Thoracic aorta (tissue), 2 donors: Measurements from ENCODE around the gene GFRA1. TPM values are rescaled to one million over a fixed set of nuclear protein-coding genes. Genes with fewer than 3 reads are reported as not detected.

Source experiments
- ATAC-seq: fragments of 150-250 bp; one replicate; pipeline ENCODE4 v1.8.0; 2017; ENCODE audit warnings: low read depth; ENCODE audit not compliant: insufficient number of reproducible peaks, low FRiP score
- DNase-seq: peaks from one replicate; pipeline ENCODE4 v3.0.0-alpha.2; 2020; ENCODE audit warnings: low spot score
- H3K27ac ChIP-seq, 2 donors: fragments of 200-600 bp; sonication (generic); 1 replicate in 1 of 2; 2 replicates in 1 of 2; pipeline ENCODE4 v1.5.1; 2016; ENCODE audit warnings: mild to moderate bottlenecking in 2 of 2, moderate library complexity in 2 of 2
- H3K27me3 ChIP-seq: fragments of 200-600 bp; sonication (generic); replicated peaks from 2 replicates; pipeline ENCODE4 v1.6.0; 2016; ENCODE audit warnings: mild to moderate bottlenecking; ENCODE audit not compliant: insufficient read depth
- H3K36me3 ChIP-seq: fragments of 200-600 bp; sonication (generic); one replicate; pipeline ENCODE4 v1.5.1; 2016
- H3K4me1 ChIP-seq, 2 donors: fragments of 200-600 bp; sonication (generic); 1 replicate in 1 of 2; 2 replicates in 1 of 2; pipeline versions ENCODE4 v1.5.1 to v1.6.0; 2016; ENCODE audit warnings: low read depth in 2 of 2, mild to moderate bottlenecking in 1 of 2; ENCODE audit not compliant: control insufficient read depth in 1 of 2
- H3K4me3 ChIP-seq: fragments of 200-600 bp; sonication (generic); 2 replicates; pipeline ENCODE4 v1.5.1; 2016; ENCODE audit warnings: mild to moderate bottlenecking
- H3K9me3 ChIP-seq: fragments of 200-600 bp; sonication (generic); 2 replicates; pipeline ENCODE4 v1.5.1; 2016
- total RNA-seq, 2 donors: library from RNA; depleted of rRNA; stranded (reverse); fragments of >200 nt; gene quantifications; one replicate each; pipeline versions ENCODE4 v1.1.0 to v1.2.3, GENCODE V29; 2016
- TF ChIP-seq, protein P1 (sequence below): fragments of 200-600 bp; sonication (generic); IDR thresholded peaks from one replicate; pipeline ENCODE4 v1.5.1; 2019; ENCODE audit warnings: antibody characterized with exemption

The GFRA1 gene
- total RNA-seq, 2 donors from 2014 or later = 5.8 to 9.3 TPM

DNA sequence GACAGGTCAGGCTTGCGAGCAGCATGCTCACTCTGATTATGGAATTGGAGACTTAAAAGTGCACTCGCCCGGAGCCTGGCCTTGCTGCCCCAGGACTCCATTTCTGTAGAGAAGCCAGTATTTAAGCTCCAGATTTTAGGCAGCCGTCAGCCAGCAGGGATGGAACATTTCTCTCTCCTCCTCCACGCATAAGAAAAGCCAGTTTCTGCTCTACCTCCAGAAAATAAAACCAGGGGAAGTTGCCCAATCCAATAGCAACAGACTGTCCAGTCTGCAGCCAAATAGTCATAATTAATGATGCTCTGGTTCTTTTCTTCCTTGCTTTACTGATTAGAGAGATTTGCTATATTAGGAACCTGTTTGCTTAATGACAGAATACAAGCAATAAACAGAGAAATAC lies 203.2 kb downstream of the GFRA1 start:
- ATAC-seq = no peak
- H3K27ac ChIP-seq = no peak overlapping the region
- DNase-seq = no peak

DNA sequence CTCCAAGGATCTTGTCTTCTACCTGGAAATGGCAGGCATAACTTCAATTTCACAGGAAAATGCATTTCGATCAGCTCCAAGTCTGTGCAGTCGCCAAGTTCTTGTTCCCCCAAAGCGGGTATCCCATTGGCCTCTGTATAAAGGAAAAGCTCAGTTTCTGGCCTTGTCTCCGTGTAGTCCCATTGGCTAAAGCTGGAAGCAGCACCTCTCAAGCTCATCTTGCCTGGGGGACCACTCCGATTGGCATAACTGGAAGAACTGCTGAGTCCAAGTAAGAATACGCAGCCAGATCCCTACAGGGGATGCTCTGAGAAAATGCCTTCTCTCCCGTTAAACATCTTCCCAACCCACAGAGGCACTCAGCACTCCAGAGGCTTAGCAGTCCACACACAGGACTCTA lies 205.2 kb downstream of the GFRA1 start:
- H3K9me3 ChIP-seq = no peaks in the 10 kb centered on the region
- H3K4me1 ChIP-seq = peaks cover 4 to 8% of the 10 kb centered on the region in 2 donors
- no peaks in the 10 kb centered on the region for H3K36me3 ChIP-seq
- TF ChIP-seq, protein P1, sequence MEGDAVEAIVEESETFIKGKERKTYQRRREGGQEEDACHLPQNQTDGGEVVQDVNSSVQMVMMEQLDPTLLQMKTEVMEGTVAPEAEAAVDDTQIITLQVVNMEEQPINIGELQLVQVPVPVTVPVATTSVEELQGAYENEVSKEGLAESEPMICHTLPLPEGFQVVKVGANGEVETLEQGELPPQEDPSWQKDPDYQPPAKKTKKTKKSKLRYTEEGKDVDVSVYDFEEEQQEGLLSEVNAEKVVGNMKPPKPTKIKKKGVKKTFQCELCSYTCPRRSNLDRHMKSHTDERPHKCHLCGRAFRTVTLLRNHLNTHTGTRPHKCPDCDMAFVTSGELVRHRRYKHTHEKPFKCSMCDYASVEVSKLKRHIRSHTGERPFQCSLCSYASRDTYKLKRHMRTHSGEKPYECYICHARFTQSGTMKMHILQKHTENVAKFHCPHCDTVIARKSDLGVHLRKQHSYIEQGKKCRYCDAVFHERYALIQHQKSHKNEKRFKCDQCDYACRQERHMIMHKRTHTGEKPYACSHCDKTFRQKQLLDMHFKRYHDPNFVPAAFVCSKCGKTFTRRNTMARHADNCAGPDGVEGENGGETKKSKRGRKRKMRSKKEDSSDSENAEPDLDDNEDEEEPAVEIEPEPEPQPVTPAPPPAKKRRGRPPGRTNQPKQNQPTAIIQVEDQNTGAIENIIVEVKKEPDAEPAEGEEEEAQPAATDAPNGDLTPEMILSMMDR = no peak
- DNase-seq (no peak), ATAC-seq (no peak)
- no peaks in the 10 kb centered on the region for H3K27me3 ChIP-seq
- no peak overlapping the region for H3K4me3 ChIP-seq
- no peak overlapping the region for H3K27ac ChIP-seq

More for the DNA sequence above, 203.2 kb downstream of the GFRA1 start:
- TF ChIP-seq, protein P1 = no peak
- H3K36me3 ChIP-seq = no peaks in the 10 kb centered on the region
- no peak overlapping the region for H3K4me3 ChIP-seq
- no peaks in the 10 kb centered on the region for H3K27me3 ChIP-seq
- peaks cover 4 to 8% of the 10 kb centered on the region in 2 donors for H3K4me1 ChIP-seq
- H3K9me3 ChIP-seq = no peaks in the 10 kb centered on the region

DNA sequence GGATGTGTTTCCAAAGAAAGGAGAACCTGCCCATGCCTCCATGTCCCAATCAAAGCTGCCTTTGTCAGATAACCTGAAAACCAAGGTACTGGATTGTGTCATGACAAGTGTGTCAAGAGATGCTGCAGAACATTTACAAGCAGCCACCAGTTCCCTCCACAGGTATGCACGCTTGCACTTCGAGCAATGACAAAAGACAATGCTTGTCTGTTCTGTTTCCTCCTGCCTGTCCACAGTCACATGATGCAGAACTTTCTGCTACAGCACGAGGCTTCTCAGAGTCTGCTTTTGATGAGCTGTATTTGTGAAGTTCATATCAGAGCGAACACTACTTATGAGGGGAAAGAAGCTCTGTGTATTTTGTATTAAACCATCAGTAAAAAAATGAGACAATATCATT lies 209.9 kb downstream of the GFRA1 start:
- Histone ChIP-seq H3K9me3 (no peaks in the 10 kb centered on the region), H3K27me3 (no peaks in the 10 kb centered on the region), H3K4me3 (no peak overlapping the region), H3K36me3 (no peaks in the 10 kb centered on the region), H3K27ac (no peak overlapping the region), H3K4me1 (no peaks in the 10 kb centered on the region)
- TF ChIP-seq, protein P1 = no peak
- ATAC-seq (no peak), DNase-seq (no peak)

DNA sequence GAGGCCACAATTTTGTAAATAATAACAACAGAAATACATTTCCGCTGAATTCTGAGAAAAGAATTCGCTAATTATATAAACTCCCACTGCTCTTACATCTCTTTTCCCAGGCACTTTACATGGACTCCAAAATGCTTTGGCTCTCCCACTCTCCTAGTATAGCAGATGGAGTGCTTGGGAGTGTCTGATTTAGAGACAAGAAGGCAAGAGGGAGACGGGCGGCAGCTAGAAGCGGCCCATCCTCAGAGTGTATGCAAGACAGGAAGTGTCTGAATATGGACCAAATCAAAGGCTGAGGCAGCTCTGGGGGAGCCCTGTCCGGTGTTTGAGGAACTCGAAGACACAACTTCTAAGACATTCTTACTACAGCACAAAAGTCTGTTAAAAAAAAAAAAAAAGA lies 212.1 kb downstream of the GFRA1 start:
- TF ChIP-seq, protein P1 = no peak
- DNase-seq (no peak), ATAC-seq (no peak)
- no peak overlapping the region for H3K27ac ChIP-seq
- H3K27me3 ChIP-seq = no peaks in the 10 kb centered on the region
- H3K9me3 ChIP-seq = no peaks in the 10 kb centered on the region
- no peaks in the 10 kb centered on the region for H3K4me1 ChIP-seq
- no peak overlapping the region for H3K4me3 ChIP-seq
- H3K36me3 ChIP-seq = no peaks in the 10 kb centered on the region

DNA sequence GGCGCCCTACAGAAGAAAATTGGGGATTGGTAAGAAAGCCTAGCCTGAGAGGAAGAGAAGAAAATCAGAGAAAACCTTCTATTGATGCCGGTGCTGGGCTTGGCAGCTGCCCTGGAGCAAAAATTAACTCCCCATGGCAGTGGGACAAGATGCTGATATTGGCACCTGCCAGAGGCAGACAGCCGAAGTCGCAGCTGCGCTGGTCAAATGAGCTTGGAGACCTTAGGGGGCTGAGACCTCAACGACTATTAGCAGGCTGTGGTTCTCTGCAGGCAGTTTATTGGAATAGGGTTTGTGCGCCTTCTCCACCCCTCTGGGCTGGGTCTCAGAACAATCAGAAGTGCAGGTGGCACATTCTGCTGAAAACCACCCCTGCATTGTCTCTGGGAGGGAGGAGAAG lies 213.7 kb downstream of the GFRA1 start:
- TF ChIP-seq, protein P1 = no peak
- no peak overlapping the region for H3K27ac ChIP-seq
- no peak for ATAC-seq

More for the DNA sequence above, 213.7 kb downstream of the GFRA1 start:
- Histone ChIP-seq H3K4me1 (no peaks in the 10 kb centered on the region), H3K27me3 (no peaks in the 10 kb centered on the region), H3K36me3 (no peaks in the 10 kb centered on the region), H3K9me3 (no peaks in the 10 kb centered on the region), H3K4me3 (no peak overlapping the region)
- no peak for DNase-seq
